Mesenchymal stem cell (in vitro differentiated cells and primary cell): ENCODE measurements around the gene DPY19L3.
"Not testable (repeated sequence)": the region's sequence is repeated elsewhere in the genome, so short reads cannot be mapped to it uniquely, and the experiment has no call there.

Source experiments
- DNase-seq: peaks from one replicate; pipeline ENCODE4 v3.0.0-alpha.2; 2013
- H2AFZ ChIP-seq: one replicate; pipeline ENCODE4 v1.6.1; 2013; ENCODE audit warnings: low read depth, mild to moderate bottlenecking, control low read depth, inconsistent platforms, low read length, moderate library complexity
- H2AK5ac ChIP-seq: 2 replicates; pipeline ENCODE4 v1.6.1; 2013; ENCODE audit warnings: low read length, moderate library complexity, mild to moderate bottlenecking, inconsistent platforms; ENCODE audit not compliant: severe bottlenecking
- H2BK120ac ChIP-seq: one replicate; pipeline ENCODE4 v1.6.1; 2013; ENCODE audit warnings: low read depth, mild to moderate bottlenecking, inconsistent platforms, low read length, moderate library complexity
- H2BK12ac ChIP-seq, 2 experiments: one replicate each; pipeline ENCODE4 v1.6.1; 2013; ENCODE audit warnings: inconsistent platforms in 2 of 2, low read length in 2 of 2, mild to moderate bottlenecking in 2 of 2, moderate library complexity in 2 of 2, control low read depth in 1 of 2
- H2BK15ac ChIP-seq: one replicate; pipeline ENCODE4 v1.6.1; 2013; ENCODE audit warnings: mild to moderate bottlenecking, low read depth, inconsistent platforms; ENCODE audit not compliant: poor library complexity, severe bottlenecking
- H2BK5ac ChIP-seq: 2 replicates; pipeline ENCODE4 v1.6.1; 2013; ENCODE audit warnings: low read depth, mild to moderate bottlenecking, low read length, control low read depth, inconsistent platforms; ENCODE audit not compliant: poor library complexity, severe bottlenecking
- H3K14ac ChIP-seq, 2 experiments: one replicate each; pipeline ENCODE4 v1.6.1; 2013; ENCODE audit warnings: inconsistent platforms in 2 of 2, low read length in 2 of 2, control low read depth in 1 of 2, mild to moderate bottlenecking in 1 of 2, moderate library complexity in 1 of 2
- H3K18ac ChIP-seq, 2 experiments: one replicate each; pipeline ENCODE4 v1.6.1; 2013; ENCODE audit warnings: inconsistent platforms in 2 of 2, low read length in 2 of 2, control low read depth in 1 of 2, low read depth in 1 of 2, mild to moderate bottlenecking in 1 of 2
- H3K23ac ChIP-seq, 2 experiments: one replicate each; pipeline ENCODE4 v1.6.1; 2013; ENCODE audit warnings: inconsistent platforms in 2 of 2, low read length in 2 of 2, mild to moderate bottlenecking in 2 of 2, moderate library complexity in 2 of 2, control low read depth in 1 of 2
- H3K27ac ChIP-seq: 2 replicates; pipeline ENCODE4 v1.5.1; 2013; ENCODE audit warnings: mild to moderate bottlenecking, moderate library complexity, low read length, control low read depth, inconsistent platforms; ENCODE audit not compliant: poor library complexity, severe bottlenecking
- H3K27me3 ChIP-seq, 2 experiments: 2 replicates each; pipeline versions ENCODE4 v1.6.1 to v1.7.0; 2013; ENCODE audit warnings: low read length in 2 of 2, mild to moderate bottlenecking in 2 of 2, moderate library complexity in 2 of 2, control low read depth in 1 of 2, inconsistent platforms in 1 of 2; ENCODE audit not compliant: control insufficient read depth in 1 of 2, insufficient read depth in 1 of 2
- H3K36me3 ChIP-seq, 2 experiments: 2 replicates each; pipeline versions ENCODE4 v1.6.1 to v1.7.0; 2013; ENCODE audit warnings: low read length in 2 of 2, control low read depth in 1 of 2, inconsistent platforms in 1 of 2, low read depth in 1 of 2, mild to moderate bottlenecking in 1 of 2; ENCODE audit not compliant: insufficient read depth in 2 of 2, control insufficient read depth in 1 of 2
- H3K4ac ChIP-seq, 2 experiments: one replicate each; pipeline ENCODE4 v1.6.1; 2013; ENCODE audit warnings: inconsistent platforms in 2 of 2, low read length in 2 of 2, mild to moderate bottlenecking in 2 of 2, moderate library complexity in 2 of 2, control low read depth in 1 of 2, low read depth in 1 of 2
- H3K4me1 ChIP-seq: 2 replicates; pipeline ENCODE4 v1.6.1; 2013; ENCODE audit warnings: low read depth, low read length, control low read depth; ENCODE audit not compliant: control insufficient read depth, insufficient read depth
- H3K4me2 ChIP-seq: 2 replicates; pipeline ENCODE4 v1.6.1; 2013; ENCODE audit warnings: low read length, mild to moderate bottlenecking, inconsistent platforms; ENCODE audit not compliant: poor library complexity, severe bottlenecking
- H3K4me3 ChIP-seq, 2 experiments: 2 replicates each; pipeline versions ENCODE4 v1.5.1 to v1.7.0; 2013; ENCODE audit warnings: low read length in 2 of 2, mild to moderate bottlenecking in 2 of 2, control low read depth in 1 of 2, low read depth in 1 of 2; ENCODE audit not compliant: insufficient read depth in 1 of 2
- H3K79me1 ChIP-seq: replicated peaks from 2 replicates; pipeline ENCODE4 v1.6.1; 2013; ENCODE audit warnings: mild to moderate bottlenecking, control low read depth, low read length, inconsistent platforms; ENCODE audit not compliant: poor library complexity, severe bottlenecking
- H3K9ac ChIP-seq: 2 replicates; pipeline ENCODE4 v1.7.0; 2013; ENCODE audit warnings: mild to moderate bottlenecking, low read length, moderate library complexity
- H3K9me3 ChIP-seq: 2 replicates; pipeline ENCODE4 v1.7.0; 2013; ENCODE audit warnings: mild to moderate bottlenecking, low read length; ENCODE audit not compliant: control insufficient read depth
- H4K8ac ChIP-seq: one replicate; pipeline ENCODE4 v1.6.1; 2013; ENCODE audit warnings: inconsistent platforms, mild to moderate bottlenecking, low read length, moderate library complexity
- H4K91ac ChIP-seq: one replicate; pipeline ENCODE4 v1.6.1; 2013; ENCODE audit warnings: mild to moderate bottlenecking, low read length, inconsistent platforms
- WGBS: methylation state at CpG from one replicate; pipeline ENCODE4 v1.1.7; 2013; ENCODE audit warnings: mixed read lengths; 5-methylcytosine and 5-hydroxymethylcytosine counted together

The DPY19L3 gene

GRCh38 chr19:32497391-32497790 lies 91.8 kb downstream of the DPY19L3 start:
- no peak overlapping the region for H2BK12ac ChIP-seq
- H2AFZ ChIP-seq = no peak overlapping the region
- no peak overlapping the region for H3K9ac ChIP-seq
- no peak overlapping the region for H3K27ac ChIP-seq
- DNase-seq = no peak
- no peaks in the 10 kb centered on the region for H3K27me3 ChIP-seq
- H3K23ac ChIP-seq = no peak overlapping the region
- no peak overlapping the region for H3K4me2 ChIP-seq
- no peak overlapping the region for H2AK5ac ChIP-seq
- no peak overlapping the region for H4K8ac ChIP-seq
- H4K91ac ChIP-seq = no peak overlapping the region
- no peak overlapping the region for H2BK5ac ChIP-seq
- H3K4me1 ChIP-seq = no peaks in the 10 kb centered on the region
- H3K4me3 ChIP-seq = no peak overlapping the region
- WGBS = 87% methylated on average over 7 of the region's 9 CpGs
- no peak overlapping the region for H2BK120ac ChIP-seq
- H3K9me3 ChIP-seq = no peaks in the 10 kb centered on the region
- H3K79me1 ChIP-seq = no peaks in the 10 kb centered on the region
- no peak overlapping the region for H3K18ac ChIP-seq
- no peak overlapping the region for H3K14ac ChIP-seq
- H2BK15ac ChIP-seq = no peak overlapping the region
- H3K4ac ChIP-seq = no peak overlapping the region
- no peaks in the 10 kb centered on the region for H3K36me3 ChIP-seq

GRCh38 chr19:32498648-32499200 lies 93.2 kb downstream of the DPY19L3 start:
- 45% methylated on average over 6 of the region's 6 CpGs for WGBS
- Histone ChIP-seq H2BK120ac (no peak overlapping the region), H3K4me1 (no peaks in the 10 kb centered on the region), H3K9ac (no peak overlapping the region), H2BK12ac (no peak overlapping the region), H3K4ac (no peak overlapping the region), H3K4me3 (no peak overlapping the region), H3K27ac (no peak overlapping the region), H2BK15ac (no peak overlapping the region), H3K23ac (no peak overlapping the region), H4K8ac (no peak overlapping the region), H3K9me3 (no peaks in the 10 kb centered on the region), H3K4me2 (no peak overlapping the region), H4K91ac (no peak overlapping the region), H3K36me3 (no peaks in the 10 kb centered on the region), H3K14ac (no peak overlapping the region), H2BK5ac (no peak overlapping the region), H3K27me3 (no peaks in the 10 kb centered on the region), H2AFZ (no peak overlapping the region), H3K18ac (no peak overlapping the region), H2AK5ac (no peak overlapping the region), H3K79me1 (no peaks in the 10 kb centered on the region)
- DNase-seq = no peak

GRCh38 chr19:32512498-32512897 lies 106.9 kb downstream of the DPY19L3 start:
- H3K27ac ChIP-seq, H2BK12ac ChIP-seq, H3K4me3 ChIP-seq, H2AFZ ChIP-seq, H3K27me3 ChIP-seq, H3K18ac ChIP-seq, H2BK5ac ChIP-seq, H3K14ac ChIP-seq, H4K8ac ChIP-seq, H3K9ac ChIP-seq, H3K4me2 ChIP-seq, H4K91ac ChIP-seq, DNase-seq, H2BK120ac ChIP-seq, H2AK5ac ChIP-seq, H2BK15ac ChIP-seq, H3K36me3 ChIP-seq, H3K23ac ChIP-seq, H3K4me1 ChIP-seq, H3K79me1 ChIP-seq, H3K4ac ChIP-seq: not testable (repeated sequence)
- WGBS = 90% methylated on average over 2 of the region's 4 CpGs
- peaks cover 14% of the 10 kb centered on the region for H3K9me3 ChIP-seq

DNA sequence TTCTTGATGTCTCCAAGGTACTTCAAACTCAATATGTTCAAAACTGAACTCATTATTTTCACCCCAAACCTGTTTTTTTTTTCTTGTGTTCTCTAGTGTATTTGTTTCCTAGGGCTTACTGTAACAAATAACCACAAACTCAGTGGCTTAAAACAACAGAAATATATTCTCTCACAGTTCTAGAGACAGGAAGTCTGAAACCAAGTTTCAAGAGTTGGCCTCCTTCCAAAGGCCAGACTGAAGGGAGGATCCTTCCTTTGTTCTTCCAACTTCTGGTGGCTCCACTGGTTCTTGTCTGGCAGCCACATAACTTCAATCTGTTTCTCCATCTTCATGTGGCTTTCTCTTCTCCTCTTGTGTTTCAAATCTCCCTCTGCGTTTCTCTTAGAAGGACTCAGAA lies 113.5 kb downstream of the DPY19L3 start:
- no peak overlapping the region for H2AFZ ChIP-seq
- DNase-seq = no peak
- 0% methylated on average over 1 of the region's 1 CpG for WGBS
- H3K4me3 ChIP-seq = no peak overlapping the region
- H3K23ac ChIP-seq = no peak overlapping the region
- H2AK5ac ChIP-seq = no peak overlapping the region
- H3K27me3 ChIP-seq = peaks cover 6 to 12% of the 10 kb centered on the region in 2 experiments
- H2BK12ac ChIP-seq = no peak overlapping the region
- no peak overlapping the region for H3K27ac ChIP-seq
- peaks cover 4% of the 10 kb centered on the region for H3K9me3 ChIP-seq
- H2BK15ac ChIP-seq = no peak overlapping the region
- H2BK5ac ChIP-seq = no peak overlapping the region
- H2BK120ac ChIP-seq = no peak overlapping the region
- H3K9ac ChIP-seq = no peak overlapping the region
- H3K14ac ChIP-seq = no peak overlapping the region
- no peak overlapping the region for H3K4me2 ChIP-seq
- H3K36me3 ChIP-seq = no peaks in the 10 kb centered on the region
- no peak overlapping the region for H3K4ac ChIP-seq
- no peak overlapping the region for H4K91ac ChIP-seq
- no peaks in the 10 kb centered on the region for H3K79me1 ChIP-seq
- no peak overlapping the region for H4K8ac ChIP-seq
- H3K4me1 ChIP-seq = no peaks in the 10 kb centered on the region
- no peak overlapping the region for H3K18ac ChIP-seq
